MM.1S (cell line): ENCODE results near the gene TRIM14.

ENCODE experiments used
- DNase-seq: peaks from one replicate; pipeline ENCODE4 v3.0.0-alpha.2; 2015
- H2AFZ ChIP-seq: fragments of 300-600 bp; sonication (generic); 2 replicates; pipeline ENCODE4 v1.6.0; 2016; ENCODE audit warnings: antibody characterized with exemption, low read length
- H3F3A ChIP-seq: fragments of 300-600 bp; sonication (generic); 2 replicates; pipeline ENCODE4 v1.6.1; 2016; ENCODE audit warnings: mild to moderate bottlenecking, antibody characterized with exemption, low read length, moderate library complexity, mixed read lengths; ENCODE audit not compliant: insufficient read depth
- H3K27ac ChIP-seq: fragments of 300-600 bp; sonication (generic); 2 replicates; pipeline ENCODE4 v1.5.1; 2016; ENCODE audit warnings: mild to moderate bottlenecking, low read length
- H3K27me3 ChIP-seq: fragments of 300-600 bp; sonication (generic); replicated peaks from 2 replicates; pipeline ENCODE4 v1.6.0; 2016; ENCODE audit warnings: low read length; ENCODE audit not compliant: insufficient read depth
- H3K36me3 ChIP-seq: fragments of 300-600 bp; sonication (generic); replicated peaks from 2 replicates; pipeline ENCODE4 v1.6.1; 2016; ENCODE audit warnings: mild to moderate bottlenecking, low read length, mixed read lengths; ENCODE audit not compliant: insufficient read depth
- H3K4me1 ChIP-seq: fragments of 300-600 bp; sonication (generic); 2 replicates; pipeline ENCODE4 v1.6.1; 2016; ENCODE audit warnings: low read length, mixed read lengths
- H3K4me2 ChIP-seq: fragments of 300-600 bp; sonication (generic); 2 replicates; pipeline ENCODE4 v1.6.0; 2016; ENCODE audit warnings: low read depth, low read length
- H3K4me3 ChIP-seq: fragments of 300-600 bp; sonication (generic); 2 replicates; pipeline ENCODE4 v1.5.1; 2016; ENCODE audit warnings: low read length, mixed read lengths
- H3K79me2 ChIP-seq: fragments of 300-600 bp; sonication (generic); 2 replicates; pipeline ENCODE4 v1.6.1; 2016; ENCODE audit warnings: mixed run types, low read length, mixed read lengths
- H3K9ac ChIP-seq: fragments of 300-600 bp; sonication (generic); 2 replicates; pipeline ENCODE4 v1.6.1; 2016; ENCODE audit warnings: low read length, mixed read lengths
- H3K9me2 ChIP-seq: fragments of 300-600 bp; sonication (generic); replicated peaks from 2 replicates; pipeline ENCODE4 v1.6.1; 2016; ENCODE audit warnings: mild to moderate bottlenecking, low read length, mixed read lengths; ENCODE audit not compliant: insufficient read depth
- H3K9me3 ChIP-seq: fragments of 300-600 bp; sonication (generic); replicated peaks from 2 replicates; pipeline ENCODE4 v1.6.1; 2016; ENCODE audit warnings: mild to moderate bottlenecking, low read length, mixed read lengths; ENCODE audit not compliant: insufficient read depth
- H4K20me1 ChIP-seq: fragments of 300-600 bp; sonication (generic); 2 replicates; pipeline ENCODE4 v1.6.1; 2016; ENCODE audit warnings: mild to moderate bottlenecking, low read length, moderate library complexity, mixed read lengths; ENCODE audit not compliant: insufficient read depth
- CTCF ChIP-seq: fragments of 300-600 bp; sonication (generic); IDR thresholded peaks from 2 replicates; pipeline ENCODE4 v1.5.1; 2016; ENCODE audit warnings: antibody characterized with exemption, low read length, mixed read lengths
- EZH2 ChIP-seq: fragments of 300-600 bp; sonication (generic); optimal IDR thresholded peaks from 2 replicates; pipeline ENCODE3; 2017; ENCODE audit warnings: low read depth, mild to moderate bottlenecking, antibody characterized with exemption, low read length, mixed read lengths
- EZH2phosphoT487 ChIP-seq: fragments of 300-600 bp; sonication (generic); IDR thresholded peaks from 2 replicates; pipeline ENCODE4 v1.6.1; 2018; ENCODE audit warnings: antibody characterized with exemption, low read length

The TRIM14 gene

GRCh38 chr9:98038958-98039357, 80.1 kb downstream of the TRIM14 start:
- Histone ChIP-seq H4K20me1 (no peaks in the 10 kb centered on the region), H3K79me2 (no peaks in the 10 kb centered on the region), H3K4me2 (no peak overlapping the region), H3K36me3 (no peaks in the 10 kb centered on the region), H3K9me3 (no peaks in the 10 kb centered on the region), H3F3A (no peaks in the 10 kb centered on the region), H3K27me3 (no peaks in the 10 kb centered on the region), H3K4me3 (no peak overlapping the region), H3K9me2 (no peaks in the 10 kb centered on the region), H3K9ac (no peak overlapping the region), H2AFZ (peak overlapping the region; percentile 56; the same call in 1 of the 2 replicates), H3K4me1 (no peaks in the 10 kb centered on the region), H3K27ac (no peak overlapping the region)
- DNase-seq: no peak
- TF ChIP-seq EZH2: no peak

DNA sequence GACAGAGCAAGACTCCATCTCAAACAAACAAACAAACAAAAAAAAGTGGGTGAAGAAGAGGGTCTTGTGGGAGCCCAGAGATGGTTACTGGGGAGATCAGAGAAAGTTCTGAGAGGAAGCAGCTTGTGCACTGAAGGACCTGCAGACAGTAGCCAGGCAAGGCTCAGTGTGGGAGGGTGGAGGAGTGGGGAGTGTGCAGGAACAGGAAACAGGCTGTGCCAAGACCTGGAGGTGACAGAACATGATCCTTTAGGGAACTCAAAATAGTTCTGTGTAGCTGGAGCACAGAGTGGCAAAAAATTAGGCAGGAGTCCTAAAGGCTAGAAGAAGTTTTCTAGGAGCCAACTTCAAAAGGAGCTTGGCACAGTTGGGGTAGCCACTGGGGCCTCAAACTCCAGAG, 81.7 kb downstream of the TRIM14 start:
- Histone ChIP-seq H3K27ac (no peak overlapping the region), H3K4me3 (no peak overlapping the region), H3K9me2 (no peaks in the 10 kb centered on the region), H3K79me2 (no peaks in the 10 kb centered on the region), H3K27me3 (no peaks in the 10 kb centered on the region), H3K36me3 (no peaks in the 10 kb centered on the region), H4K20me1 (no peaks in the 10 kb centered on the region), H2AFZ (no peak overlapping the region), H3K9ac (no peak overlapping the region), H3K4me2 (no peak overlapping the region), H3K4me1 (no peaks in the 10 kb centered on the region), H3K9me3 (no peaks in the 10 kb centered on the region), H3F3A (no peaks in the 10 kb centered on the region)
- no peak for DNase-seq
- TF ChIP-seq CTCF (no peak), EZH2phosphoT487 (no peak), EZH2 (no peak)

DNA sequence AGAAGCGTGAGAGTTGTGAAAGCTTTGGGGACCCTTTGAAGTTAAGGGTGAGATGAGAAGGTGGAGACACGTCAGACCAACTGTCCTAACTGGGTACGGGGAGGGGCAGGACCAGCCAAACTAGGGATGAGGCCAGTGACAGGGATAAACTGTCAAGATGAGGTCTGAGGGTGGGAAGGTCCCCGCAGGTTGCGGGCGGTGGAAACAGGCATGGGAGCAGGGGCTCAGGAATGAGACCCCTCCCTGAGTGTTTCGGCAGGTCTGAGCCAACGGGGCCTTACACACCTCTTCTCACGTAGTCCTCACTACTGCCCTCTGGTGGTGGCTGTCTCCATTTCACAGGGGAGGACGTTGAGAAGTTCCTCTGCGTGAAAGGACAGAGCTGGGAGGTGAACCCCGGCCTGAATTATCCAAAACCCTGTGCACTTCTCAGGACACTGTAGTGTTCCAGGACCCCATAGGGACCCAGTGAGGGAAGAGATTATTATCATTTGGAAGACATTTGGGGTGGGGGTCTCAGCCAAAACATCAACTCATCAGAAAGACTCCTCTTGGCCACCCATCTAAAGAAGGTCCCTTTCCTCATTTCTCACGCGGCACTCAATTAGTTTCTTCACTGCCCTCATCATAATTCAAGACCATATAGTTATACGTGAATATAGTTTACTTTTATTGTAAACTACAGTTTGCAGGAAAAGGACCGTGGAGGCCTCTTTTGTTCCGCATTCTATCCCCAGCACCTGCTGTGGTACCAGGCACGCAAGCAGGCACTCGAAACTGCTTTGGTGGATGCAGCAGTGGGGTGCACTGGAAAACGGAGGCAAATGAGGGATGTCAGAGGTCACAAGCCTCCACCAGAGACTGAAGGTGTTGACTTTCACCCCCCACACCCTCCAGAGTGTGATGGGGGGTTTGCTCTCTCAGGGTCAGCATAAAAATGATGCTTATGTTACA, 84.2 kb downstream of the TRIM14 start:
- Histone ChIP-seq H3K79me2 (no peaks in the 10 kb centered on the region), H3K4me3 (peak overlapping the region; percentile 24), H3K27me3 (no peaks in the 10 kb centered on the region), H3K36me3 (no peaks in the 10 kb centered on the region), H3K4me1 (no peaks in the 10 kb centered on the region), H3K9ac (no peak overlapping the region), H3F3A (no peaks in the 10 kb centered on the region), H3K4me2 (peak overlapping the region; percentile 90), H4K20me1 (no peaks in the 10 kb centered on the region), H3K27ac (no peak overlapping the region), H3K9me2 (no peaks in the 10 kb centered on the region), H2AFZ (peak overlapping the region; percentile 79), H3K9me3 (no peaks in the 10 kb centered on the region)
- DNase-seq: peak; percentile 88
- TF ChIP-seq EZH2phosphoT487 (no peak), CTCF (peak; percentile 89)

- Histone ChIP-seq H3K27me3 (no peaks in the 10 kb centered on the region), H3K36me3 (no peaks in the 10 kb centered on the region), H3K4me2 (no peak overlapping the region), H3K4me3 (no peak overlapping the region), H4K20me1 (no peaks in the 10 kb centered on the region), H3K4me1 (no peaks in the 10 kb centered on the region), H3K9ac (no peak overlapping the region), H3K9me3 (no peaks in the 10 kb centered on the region), H3K9me2 (no peaks in the 10 kb centered on the region), H3K27ac (no peak overlapping the region), H3F3A (no peaks in the 10 kb centered on the region), H3K79me2 (no peaks in the 10 kb centered on the region), H2AFZ (no peak overlapping the region)
- TF ChIP-seq CTCF (no peak), EZH2phosphoT487 (no peak), EZH2 (no peak)
- no peak for DNase-seq
Observed at GRCh38 chr9:98031935-98032334, 87.1 kb downstream of the TRIM14 start.
